HL-60 (cell line): Measurements from ENCODE around the gene SHISA6.

Experiments
- DNase-seq, 2 experiments: peaks; one replicate each; pipeline ENCODE4 v3.0.0-alpha.2; 2010 to 2020; ENCODE audit warnings: low read depth in 1 of 2, low spot score in 1 of 2
- H3K27ac ChIP-seq: fragments of 250-450 bp; sonication (Bioruptor Pico); replicated peaks from 2 replicates; pipeline ENCODE4 v1.5.1; 2020; ENCODE audit warnings: mild to moderate bottlenecking, moderate library complexity
- H3K27me3 ChIP-seq: fragments of 250-450 bp; sonication (Bioruptor Pico); 2 replicates; pipeline ENCODE4 v1.5.1; 2021; ENCODE audit warnings: mild to moderate bottlenecking, moderate library complexity; ENCODE audit not compliant: insufficient read depth, poor library complexity, severe bottlenecking
- H3K4me3 ChIP-seq: replicated peaks from 2 replicates; pipeline ENCODE4 v1.5.1; 2011; ENCODE audit warnings: mild to moderate bottlenecking, control low read depth, low read length; ENCODE audit not compliant: insufficient read depth
- CTCF ChIP-seq: IDR thresholded peaks from one replicate; pipeline ENCODE4 v1.5.1; 2011; ENCODE audit warnings: low read length, control low read depth, inconsistent platforms; ENCODE audit not compliant: insufficient read depth
- GABPA ChIP-seq: IDR thresholded peaks from 2 replicates; pipeline ENCODE4 v1.6.1; 2012; ENCODE audit warnings: low read depth
- POLR2AphosphoS5 ChIP-seq: IDR thresholded peaks from 2 replicates; pipeline ENCODE4 v1.6.1; 2012; ENCODE audit warnings: low read depth
- REST ChIP-seq: IDR thresholded peaks from 2 replicates; pipeline ENCODE4 v1.6.1; 2012; ENCODE audit warnings: low read depth; ENCODE audit not compliant: insufficient replicate concordance
- SPI1 ChIP-seq: IDR thresholded peaks from 2 replicates; pipeline ENCODE4 v1.6.1; 2012; ENCODE audit warnings: low read depth, mild to moderate bottlenecking, borderline replicate concordance

SHISA6 gene

GRCh38 chr17:11356371-11356770, 115.4 kb downstream of the SHISA6 start:
- no peak overlapping the region for H3K4me3 ChIP-seq
- H3K27ac ChIP-seq, result no peak overlapping the region
- TF ChIP-seq REST (no peak), SPI1 (no peak), CTCF (no peak), POLR2AphosphoS5 (no peak), GABPA (no peak)
- no peak for DNase-seq
- no peaks in the 10 kb centered on the region for H3K27me3 ChIP-seq

- H3K27ac ChIP-seq, result no peak overlapping the region
- TF ChIP-seq REST (no peak), GABPA (no peak), POLR2AphosphoS5 (no peak), CTCF (no peak), SPI1 (no peak)
- no peak for DNase-seq
- no peak overlapping the region for H3K4me3 ChIP-seq
- no peaks in the 10 kb centered on the region for H3K27me3 ChIP-seq
Observed at GRCh38 chr17:11363565-11364117, 122.6 kb downstream of the SHISA6 start.

GRCh38 chr17:11366272-11366850, 125.3 kb downstream of the SHISA6 start:
- no peak for DNase-seq
- no peak for TF ChIP-seq REST
- TF ChIP-seq GABPA, result no peak
- TF ChIP-seq SPI1, result no peak
- no peak for TF ChIP-seq POLR2AphosphoS5
- no peak for TF ChIP-seq CTCF
- Histone ChIP-seq H3K27me3 (no peaks in the 10 kb centered on the region), H3K4me3 (no peak overlapping the region), H3K27ac (no peak overlapping the region)
